Measurements from ENCODE around the gene EML4. TPM values are rescaled to one million over a fixed set of nuclear protein-coding genes. Genes with fewer than 3 reads are reported as not detected.

Gene EML4
- total and polyA plus RNA-seq, 2 of the 13 experiments (the other 11 are each of a cell fraction or from before 2014, with no cell fraction given) = 243 to 476 TPM

- TF ChIP-seq, protein P1, sequence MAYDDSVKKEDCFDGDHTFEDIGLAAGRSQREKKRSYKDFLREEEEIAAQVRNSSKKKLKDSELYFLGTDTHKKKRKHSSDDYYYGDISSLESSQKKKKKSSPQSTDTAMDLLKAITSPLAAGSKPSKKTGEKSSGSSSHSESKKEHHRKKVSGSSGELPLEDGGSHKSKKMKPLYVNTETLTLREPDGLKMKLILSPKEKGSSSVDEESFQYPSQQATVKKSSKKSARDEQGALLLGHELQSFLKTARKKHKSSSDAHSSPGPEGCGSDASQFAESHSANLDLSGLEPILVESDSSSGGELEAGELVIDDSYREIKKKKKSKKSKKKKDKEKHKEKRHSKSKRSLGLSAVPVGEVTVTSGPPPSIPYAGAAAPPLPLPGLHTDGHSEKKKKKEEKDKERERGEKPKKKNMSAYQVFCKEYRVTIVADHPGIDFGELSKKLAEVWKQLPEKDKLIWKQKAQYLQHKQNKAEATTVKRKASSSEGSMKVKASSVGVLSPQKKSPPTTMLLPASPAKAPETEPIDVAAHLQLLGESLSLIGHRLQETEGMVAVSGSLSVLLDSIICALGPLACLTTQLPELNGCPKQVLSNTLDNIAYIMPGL (CRISPR knock-in tag; IDR thresholded peaks at IDR 0.05; ENCODE audit: borderline replicate concordance in 1 of 2, low read depth in 1 of 2) = peak in 1 of 2 experiments; percentile 76; a peak in 1 of 4 replicates
- TF ChIP-seq FOXC1 (CRISPR knock-in tag; IDR thresholded peaks at IDR 0.05; ENCODE audit: borderline replicate concordance) (peak; percentile 65), ZBTB4 (CRISPR knock-in tag; IDR thresholded peaks at IDR 0.05; ENCODE audit: borderline replicate concordance) (peak; percentile 100), ZNF567 (CRISPR knock-in tag; IDR thresholded peaks at IDR 0.05; ENCODE audit: borderline replicate concordance) (peak; percentile 88), ZNF251 (CRISPR knock-in tag; IDR thresholded peaks at IDR 0.05) (no peak), ATAD3A (CRISPR knock-in tag; IDR thresholded peaks at IDR 0.05) (0 out of 2 replicates have a peak, but pooled peaks have one; percentile 76), ZNF570 (CRISPR knock-in tag; IDR thresholded peaks at IDR 0.05; ENCODE audit: borderline replicate concordance) (no peak), ZNF20 (CRISPR knock-in tag; IDR thresholded peaks at IDR 0.05) (no peak), ZBTB20 (CRISPR knock-in tag; IDR thresholded peaks at IDR 0.05; ENCODE audit: borderline replicate concordance, low read depth) (peak; percentile 97), ZNF724P (CRISPR knock-in tag; IDR thresholded peaks at IDR 0.05; ENCODE audit: borderline replicate concordance) (no peak; the same call in 1 of the 2 replicates), GATAD1 (CRISPR knock-in tag; IDR thresholded peaks at IDR 0.05) (peak; percentile 80)
- TF ChIP-seq, protein P2, sequence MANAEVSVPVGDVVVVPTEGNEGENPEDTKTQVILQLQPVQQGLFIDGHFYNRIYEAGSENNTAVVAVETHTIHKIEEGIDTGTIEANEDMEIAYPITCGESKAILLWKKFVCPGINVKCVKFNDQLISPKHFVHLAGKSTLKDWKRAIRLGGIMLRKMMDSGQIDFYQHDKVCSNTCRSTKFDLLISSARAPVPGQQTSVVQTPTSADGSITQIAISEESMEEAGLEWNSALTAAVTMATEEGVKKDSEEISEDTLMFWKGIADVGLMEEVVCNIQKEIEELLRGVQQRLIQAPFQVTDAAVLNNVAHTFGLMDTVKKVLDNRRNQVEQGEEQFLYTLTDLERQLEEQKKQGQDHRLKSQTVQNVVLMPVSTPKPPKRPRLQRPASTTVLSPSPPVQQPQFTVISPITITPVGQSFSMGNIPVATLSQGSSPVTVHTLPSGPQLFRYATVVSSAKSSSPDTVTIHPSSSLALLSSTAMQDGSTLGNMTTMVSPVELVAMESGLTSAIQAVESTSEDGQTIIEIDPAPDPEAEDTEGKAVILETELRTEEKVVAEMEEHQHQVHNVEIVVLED (CRISPR knock-in tag; IDR thresholded peaks at IDR 0.05; ENCODE audit: borderline replicate concordance) = peak; percentile 77; the same call in 1 of the 2 replicates
- TF ChIP-seq, protein P3, sequence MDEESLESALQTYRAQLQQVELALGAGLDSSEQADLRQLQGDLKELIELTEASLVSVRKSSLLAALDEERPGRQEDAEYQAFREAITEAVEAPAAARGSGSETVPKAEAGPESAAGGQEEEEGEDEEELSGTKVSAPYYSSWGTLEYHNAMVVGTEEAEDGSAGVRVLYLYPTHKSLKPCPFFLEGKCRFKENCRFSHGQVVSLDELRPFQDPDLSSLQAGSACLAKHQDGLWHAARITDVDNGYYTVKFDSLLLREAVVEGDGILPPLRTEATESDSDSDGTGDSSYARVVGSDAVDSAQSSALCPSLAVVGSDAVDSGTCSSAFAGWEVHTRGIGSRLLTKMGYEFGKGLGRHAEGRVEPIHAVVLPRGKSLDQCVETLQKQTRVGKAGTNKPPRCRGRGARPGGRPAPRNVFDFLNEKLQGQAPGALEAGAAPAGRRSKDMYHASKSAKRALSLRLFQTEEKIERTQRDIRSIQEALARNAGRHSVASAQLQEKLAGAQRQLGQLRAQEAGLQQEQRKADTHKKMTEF (CRISPR knock-in tag; IDR thresholded peaks at IDR 0.05) = peak; percentile 99
- TF ChIP-seq, protein P4, sequence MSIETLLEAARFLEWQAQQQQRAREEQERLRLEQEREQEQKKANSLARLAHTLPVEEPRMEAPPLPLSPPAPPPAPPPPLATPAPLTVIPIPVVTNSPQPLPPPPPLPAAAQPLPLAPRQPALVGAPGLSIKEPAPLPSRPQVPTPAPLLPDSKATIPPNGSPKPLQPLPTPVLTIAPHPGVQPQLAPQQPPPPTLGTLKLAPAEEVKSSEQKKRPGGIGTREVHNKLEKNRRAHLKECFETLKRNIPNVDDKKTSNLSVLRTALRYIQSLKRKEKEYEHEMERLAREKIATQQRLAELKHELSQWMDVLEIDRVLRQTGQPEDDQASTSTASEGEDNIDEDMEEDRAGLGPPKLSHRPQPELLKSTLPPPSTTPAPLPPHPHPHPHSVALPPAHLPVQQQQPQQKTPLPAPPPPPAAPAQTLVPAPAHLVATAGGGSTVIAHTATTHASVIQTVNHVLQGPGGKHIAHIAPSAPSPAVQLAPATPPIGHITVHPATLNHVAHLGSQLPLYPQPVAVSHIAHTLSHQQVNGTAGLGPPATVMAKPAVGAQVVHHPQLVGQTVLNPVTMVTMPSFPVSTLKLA (IDR thresholded peaks at IDR 0.05) = peak; percentile 55
- TF ChIP-seq, protein P5, sequence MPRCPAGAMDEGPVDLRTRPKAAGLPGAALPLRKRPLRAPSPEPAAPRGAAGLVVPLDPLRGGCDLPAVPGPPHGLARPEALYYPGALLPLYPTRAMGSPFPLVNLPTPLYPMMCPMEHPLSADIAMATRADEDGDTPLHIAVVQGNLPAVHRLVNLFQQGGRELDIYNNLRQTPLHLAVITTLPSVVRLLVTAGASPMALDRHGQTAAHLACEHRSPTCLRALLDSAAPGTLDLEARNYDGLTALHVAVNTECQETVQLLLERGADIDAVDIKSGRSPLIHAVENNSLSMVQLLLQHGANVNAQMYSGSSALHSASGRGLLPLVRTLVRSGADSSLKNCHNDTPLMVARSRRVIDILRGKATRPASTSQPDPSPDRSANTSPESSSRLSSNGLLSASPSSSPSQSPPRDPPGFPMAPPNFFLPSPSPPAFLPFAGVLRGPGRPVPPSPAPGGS (CRISPR knock-in tag; IDR thresholded peaks at IDR 0.05) = no peak; the same call in 1 of the 2 replicates
Observed at GRCh38 chr2:42132966-42133641, 36.0 kb upstream of the EML4 start (continued).

Data from HepG2 (cell line).